GM21367 (cell line): ENCODE measurements around the gene KRT84.
"Not testable (repeated sequence)": the region's sequence is repeated elsewhere in the genome, so short reads cannot be mapped to it uniquely, and the experiment has no call there.

Experiments used
- ATAC-seq: cut with Tn5 transposase; IDR thresholded peaks from one replicate; pipeline ENCODE4 v1.9.1; 2021; ENCODE audit not compliant: unreplicated experiment

KRT84 gene

GRCh38 chr12:52413202-52413601 lies 27.8 kb upstream of the KRT84 start:
- ATAC-seq = no peak

- no peak for ATAC-seq
Observed at GRCh38 chr12:52411815-52412214, 26.4 kb upstream of the KRT84 start.

GRCh38 chr12:52410589-52411248 lies 25.3 kb upstream of the KRT84 start:
- not testable (repeated sequence) for ATAC-seq

- ATAC-seq = no peak
Observed at GRCh38 chr12:52407918-52408317, 22.5 kb upstream of the KRT84 start.

DNA sequence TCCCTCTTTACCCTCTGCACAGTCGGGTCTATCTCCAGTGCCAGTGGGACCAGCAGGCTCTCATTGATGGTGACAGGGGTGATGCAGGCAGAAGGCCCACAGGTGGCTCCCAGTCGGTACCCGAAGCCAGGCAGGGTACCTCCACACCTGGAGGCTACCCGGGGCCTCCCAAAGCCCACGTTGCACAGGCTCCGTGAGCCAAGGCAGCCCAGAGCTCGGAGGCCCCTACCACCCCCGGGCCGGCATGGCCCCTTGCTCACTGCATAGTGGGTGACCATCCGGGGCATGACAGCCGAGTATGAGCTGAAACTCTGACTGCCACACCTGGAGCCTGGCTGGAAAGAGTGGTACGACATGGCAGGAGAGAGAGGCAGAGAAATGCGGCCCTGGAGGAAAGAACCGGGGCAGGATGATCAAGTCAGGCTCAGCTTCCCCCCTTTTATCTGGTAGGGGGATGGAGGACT lies 20.5 kb upstream of the KRT84 start, which contains the start of gene KRT82:
Gene KRT82, minus strand, starts transcription at position 414 of the 464 bp plus-strand sequence. Its CDS starts 58 bp downstream, at position 356.
- no peak for ATAC-seq

- ATAC-seq = no peak
Observed at GRCh38 chr12:52404951-52405350, 19.5 kb upstream of the KRT84 start.

- ATAC-seq = no peak
Observed at GRCh38 chr12:52403561-52403960, 18.1 kb upstream of the KRT84 start.

- ATAC-seq = no peak
Observed at GRCh38 chr12:52402873-52403540, 17.6 kb upstream of the KRT84 start.

- no peak for ATAC-seq
Observed at GRCh38 chr12:52402377-52402776, 16.9 kb upstream of the KRT84 start.

- ATAC-seq = no peak
Observed at GRCh38 chr12:52401926-52402325, 16.5 kb upstream of the KRT84 start.

- ATAC-seq = no peak
Observed at GRCh38 chr12:52401526-52401925, 16.1 kb upstream of the KRT84 start.

GRCh38 chr12:52400906-52401305 lies 15.5 kb upstream of the KRT84 start:
- no peak for ATAC-seq

DNA sequence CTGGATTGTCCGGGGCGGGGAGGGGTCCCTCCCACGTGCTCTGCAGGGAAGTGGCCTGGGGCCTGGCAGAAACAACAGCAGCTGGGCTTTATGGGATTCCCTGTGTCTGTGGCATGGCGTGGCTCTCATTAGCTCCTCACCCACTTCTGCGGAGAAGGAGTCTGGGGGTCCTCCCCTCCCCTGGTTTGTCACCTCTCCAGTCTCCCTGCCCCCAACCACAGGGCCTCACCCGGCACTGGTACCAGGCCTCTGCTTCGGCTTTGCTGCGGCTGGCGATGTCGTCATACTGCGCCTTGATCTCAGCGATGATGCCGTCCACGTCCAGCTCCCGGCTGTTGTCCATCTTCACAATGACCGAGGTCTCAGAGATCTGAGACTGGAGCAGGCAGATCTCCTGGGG lies 14.3 kb upstream of the KRT84 start:
- no peak for ATAC-seq

DNA sequence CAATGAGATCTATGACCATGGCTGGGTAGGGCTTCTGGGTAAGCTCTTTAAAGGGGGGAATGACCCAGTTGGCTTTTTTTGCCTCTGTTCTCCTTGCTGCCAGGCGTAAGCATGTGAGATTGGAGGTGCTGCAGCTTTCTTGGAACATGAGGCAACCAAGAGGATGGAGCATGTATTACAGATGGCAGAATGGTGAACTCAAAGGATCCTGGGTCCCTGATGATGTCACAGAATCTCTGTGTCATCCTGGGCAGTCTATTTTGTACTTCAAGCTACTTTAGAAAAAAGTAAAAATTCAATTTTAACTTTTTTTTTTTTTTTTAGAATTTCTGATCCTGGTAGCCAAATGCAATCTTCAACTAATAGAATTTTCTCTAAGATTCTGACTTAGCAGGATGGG lies 12.7 kb upstream of the KRT84 start:
- ATAC-seq = no peak

DNA sequence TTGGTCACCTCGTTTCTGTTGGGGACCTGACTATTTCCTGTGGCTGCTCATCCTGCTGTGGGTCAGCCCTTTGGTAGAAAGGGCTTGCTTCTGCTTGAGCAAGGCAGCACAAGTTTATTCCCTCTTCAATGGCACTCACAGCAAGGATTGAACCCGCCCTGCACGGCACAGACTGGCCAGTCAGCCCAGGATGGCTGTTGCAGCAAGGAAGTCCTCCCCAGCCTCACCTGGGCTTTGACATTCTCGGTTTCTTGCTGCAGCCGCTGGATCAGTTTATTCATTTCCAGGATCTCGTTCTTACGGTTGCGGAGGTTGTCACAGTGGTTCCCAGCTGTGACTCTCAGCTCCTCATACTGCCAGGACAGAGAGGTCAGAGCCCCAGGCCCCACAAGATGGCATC lies 11.2 kb upstream of the KRT84 start:
- no peak for ATAC-seq

GRCh38 chr12:52395761-52396434 lies 10.4 kb upstream of the KRT84 start:
- no peak for ATAC-seq

DNA sequence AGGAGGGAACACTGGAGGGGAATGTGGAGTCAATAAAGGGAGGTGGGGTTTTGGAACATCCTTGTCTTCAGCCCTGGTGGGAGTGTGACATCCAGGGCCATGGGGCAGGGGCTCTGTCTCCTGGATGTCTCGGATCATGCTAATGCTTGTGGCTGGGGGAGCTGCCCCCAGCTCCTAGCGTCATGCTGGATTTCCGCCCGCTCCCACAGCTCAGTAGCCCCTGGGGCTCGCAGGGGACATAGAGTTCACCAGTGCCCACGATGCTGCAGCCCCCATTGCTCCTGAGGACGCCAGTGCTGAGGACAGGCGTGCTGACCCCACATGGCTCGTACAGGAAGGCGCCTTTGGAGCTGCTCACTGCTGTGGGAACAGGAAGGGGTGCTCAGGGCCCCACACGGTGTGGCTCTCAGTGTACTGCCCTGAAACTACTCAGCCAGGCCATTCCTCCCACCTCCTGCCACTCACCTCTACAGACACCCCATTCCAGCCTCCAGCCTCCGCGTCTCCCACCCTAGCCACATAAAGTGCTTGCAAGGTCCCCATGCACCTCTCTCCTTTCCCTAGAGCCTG lies 9.5 kb upstream of the KRT84 start:
- no peak for ATAC-seq

GRCh38 chr12:52392465-52393007 lies 7.1 kb upstream of the KRT84 start:
- no peak for ATAC-seq

GRCh38 chr12:52391618-52392002 lies 6.2 kb upstream of the KRT84 start:
- no peak for ATAC-seq

DNA sequence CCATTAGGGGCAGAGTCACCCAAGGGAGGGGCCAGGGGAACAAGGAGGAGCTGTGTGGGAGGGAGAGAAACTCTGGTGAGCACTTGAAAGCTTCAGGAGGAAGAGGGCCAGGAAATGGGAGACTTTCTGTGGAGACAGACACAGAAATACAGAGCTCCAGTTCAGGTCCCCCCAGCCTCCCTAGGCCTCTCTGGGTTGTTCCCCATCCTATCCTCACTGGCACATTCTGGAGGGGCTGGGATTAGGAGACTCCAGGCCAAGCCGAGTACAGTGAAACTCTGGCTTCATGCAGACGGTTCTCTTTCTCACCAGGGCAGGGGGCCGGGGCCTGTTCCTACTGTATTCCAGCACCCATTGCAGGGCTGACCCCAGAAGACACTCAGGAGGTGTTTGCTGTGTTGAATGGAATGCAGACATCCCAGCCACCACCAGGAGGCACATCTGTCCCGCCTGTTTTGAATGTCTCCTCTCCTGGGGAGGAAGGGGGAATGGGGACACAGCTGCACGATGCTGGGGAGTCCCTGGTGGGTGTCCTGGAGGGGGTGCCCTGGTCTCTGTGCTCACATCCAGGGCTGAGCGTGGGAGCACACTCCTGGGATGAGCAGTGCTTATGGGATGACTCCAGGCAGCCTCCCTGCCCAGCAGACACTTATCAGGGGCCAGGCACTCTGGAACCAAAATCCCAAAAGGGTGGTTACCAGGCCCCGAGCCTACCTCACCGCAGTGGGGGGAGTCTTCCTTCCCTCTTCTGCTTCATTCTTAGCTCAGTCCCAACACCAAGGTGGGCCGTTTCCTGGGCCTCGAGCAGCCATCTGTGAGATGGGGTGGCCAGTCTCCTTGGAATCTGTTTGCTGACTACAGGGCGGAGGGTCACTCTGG lies 5.5 kb upstream of the KRT84 start:
- ATAC-seq = no peak
